ENCODE results near the gene CHRNA10. TPM values are rescaled to one million over a fixed set of nuclear protein-coding genes. Genes with fewer than 3 reads are reported as not detected.

Gene CHRNA10
- total and polyA plus RNA-seq, 10 of the 15 experiments (the other 5 are each of a cell fraction or from before 2014, with no cell fraction given): 0.14 to 1.5 (median 0.57) TPM

DNA sequence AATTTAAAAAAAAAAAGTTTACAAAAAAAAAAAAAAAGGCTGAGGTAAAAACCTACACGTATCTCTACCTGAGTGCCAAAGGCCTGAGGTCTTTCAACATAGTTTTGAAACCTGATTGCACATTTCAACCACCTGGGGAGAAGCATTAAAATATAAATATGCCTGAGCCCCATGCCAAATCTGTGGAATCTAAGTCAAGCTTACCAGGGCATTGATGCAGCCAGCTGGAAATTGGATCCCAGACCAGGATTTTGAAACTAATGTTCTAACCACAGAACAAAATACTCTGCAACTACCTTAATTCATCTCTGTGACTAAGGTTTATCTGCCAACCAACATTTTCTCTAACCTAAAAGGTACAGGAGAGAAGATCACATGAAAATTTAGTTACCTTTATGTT is 38.8 kb upstream of the CHRNA10 start:
- CTCF ChIA-PET: interaction anchor here (1.9 kb wide), 1 partner anchor 9 kb away, joined by 5 read pairs; no protein-coding TSS in a partner anchor
- 44% methylated on average over 1 of the region's 1 CpG for WGBS (ENCODE audit: insufficient coverage, insufficient replicate concordance, low lambda C conversion rate, missing lambda C conversion rate)
- RAD21 ChIA-PET (ENCODE audit: unreplicated experiment): no interaction called here

DNA sequence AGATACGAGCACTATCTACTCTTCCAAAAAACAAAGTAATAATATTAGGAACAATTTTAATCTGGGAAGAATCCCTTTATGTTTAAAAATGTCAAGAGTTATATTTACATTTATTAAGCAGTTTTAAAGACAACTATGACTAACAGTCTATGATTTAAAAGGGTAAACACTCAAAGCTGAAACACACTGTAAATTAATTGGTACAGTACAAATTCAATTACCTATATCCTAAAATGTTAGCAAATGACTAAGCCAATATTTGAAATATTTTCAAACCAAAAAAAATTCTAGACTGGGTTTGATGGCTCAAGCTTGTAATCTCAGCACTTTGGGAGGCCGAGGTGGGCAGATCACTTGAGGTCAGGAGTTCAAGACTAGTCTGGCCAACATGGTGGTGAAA is 36.0 kb upstream of the CHRNA10 start:
- no peaks in the 10 kb centered on the region for H3K4me1 ChIP-seq (ENCODE audit: control insufficient read depth, insufficient read depth, low read length)
- ATAC-seq (no peak), DNase-seq (ENCODE audit: low read depth, low spot score) (no peak), FAIRE-seq (no peak)
- no peak overlapping the region for H3K27ac ChIP-seq (ENCODE audit: control insufficient read depth, insufficient read depth)
- no peaks in the 10 kb centered on the region for H3K27me3 ChIP-seq (replicated peaks in 1 of 2; ENCODE audit: control insufficient read depth in 2 of 2, insufficient read depth in 2 of 2, low read length in 1 of 2)
- no peaks in the 10 kb centered on the region for H4K20me1 ChIP-seq (ENCODE audit: control insufficient read depth, insufficient read depth)
- intact Hi-C loops (cut with micrococcal nuclease; ENCODE audit: unreplicated experiment) (no loop called here), in situ Hi-C loops (cut with MboI) (no loop called here)
- ChIA-PET POLR2A (no interaction called here), RAD21 (ENCODE audit: unreplicated experiment) (no interaction called here), CTCF (no interaction called here), SMC1A (ENCODE audit: uncharacterized antibody, unreplicated experiment) (no interaction called here)
- no peaks in the 10 kb centered on the region for H3K9me3 ChIP-seq (replicated peaks; ENCODE audit: control insufficient read depth, insufficient read depth, low read length)
- H3K4me2 ChIP-seq (ENCODE audit: control insufficient read depth, insufficient read depth): no peak overlapping the region
- no peaks in the 10 kb centered on the region for H3K79me2 ChIP-seq (ENCODE audit: control insufficient read depth, insufficient read depth, low read length)
- TF ChIP-seq, protein P1, sequence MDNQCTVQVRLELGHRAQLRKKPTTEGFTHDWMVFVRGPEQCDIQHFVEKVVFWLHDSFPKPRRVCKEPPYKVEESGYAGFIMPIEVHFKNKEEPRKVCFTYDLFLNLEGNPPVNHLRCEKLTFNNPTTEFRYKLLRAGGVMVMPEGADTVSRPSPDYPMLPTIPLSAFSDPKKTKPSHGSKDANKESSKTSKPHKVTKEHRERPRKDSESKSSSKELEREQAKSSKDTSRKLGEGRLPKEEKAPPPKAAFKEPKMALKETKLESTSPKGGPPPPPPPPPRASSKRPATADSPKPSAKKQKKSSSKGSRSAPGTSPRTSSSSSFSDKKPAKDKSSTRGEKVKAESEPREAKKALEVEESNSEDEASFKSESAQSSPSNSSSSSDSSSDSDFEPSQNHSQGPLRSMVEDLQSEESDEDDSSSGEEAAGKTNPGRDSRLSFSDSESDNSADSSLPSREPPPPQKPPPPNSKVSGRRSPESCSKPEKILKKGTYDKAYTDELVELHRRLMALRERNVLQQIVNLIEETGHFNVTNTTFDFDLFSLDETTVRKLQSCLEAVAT (IDR thresholded peaks at IDR 0.05): no peak
- TF ChIP-seq NFYB (IDR thresholded peaks at IDR 0.05; ENCODE audit: insufficient read depth, low read depth, low read length) (no peak), TBL1XR1 (IDR thresholded peaks at IDR 0.05; ENCODE audit: low read depth, low read length) (no peak), ZNF622 (IDR thresholded peaks at IDR 0.05) (no peak), MTA2 (IDR thresholded peaks at IDR 0.05; ENCODE audit: low read depth) (no peak), MTA3 (IDR thresholded peaks at IDR 0.05; ENCODE audit: borderline replicate concordance, low read length) (no peak), SIX5 (IDR thresholded peaks at IDR 0.05; ENCODE audit: low read depth, low read length, severe bottlenecking) (no peak), NFIC (IDR thresholded peaks at IDR 0.05; ENCODE audit: low read depth, low read length) (no peak), RB1 (IDR thresholded peaks at IDR 0.05; ENCODE audit: borderline replicate concordance) (no peak)
- H2AFZ ChIP-seq (ENCODE audit: control insufficient read depth, low read depth, low read length): no peak overlapping the region
- H3K4me3 ChIP-seq: no peak overlapping the region
- 96% methylated on average over 2 of the region's 2 CpGs for WGBS (ENCODE audit: insufficient coverage, insufficient replicate concordance, low lambda C conversion rate, missing lambda C conversion rate)
- H3K9ac ChIP-seq (ENCODE audit: control insufficient read depth, insufficient read depth, low read length): no peak overlapping the region
- H3K36me3 ChIP-seq (ENCODE audit: control insufficient read depth in 2 of 2, insufficient read depth in 2 of 2, low read length in 1 of 2): peaks cover 5 to 34% of the 10 kb centered on the region in 2 experiments
- BruUV-seq (replicated peaks): no TSS peak

More for the DNA sequence above, 38.8 kb upstream of the CHRNA10 start:
- no peaks in the 10 kb centered on the region for H3K27me3 ChIP-seq (replicated peaks in 1 of 2; ENCODE audit: control insufficient read depth in 2 of 2, insufficient read depth in 2 of 2, low read length in 1 of 2)
- no peaks in the 10 kb centered on the region for H3K79me2 ChIP-seq (ENCODE audit: control insufficient read depth, insufficient read depth, low read length)
- H3K4me3 ChIP-seq: no peak overlapping the region
- H3K36me3 ChIP-seq (ENCODE audit: control insufficient read depth in 2 of 2, insufficient read depth in 2 of 2, low read length in 1 of 2): peaks cover 3 to 32% of the 10 kb centered on the region in 2 experiments; a peak in 3 of 4 replicates
- in situ Hi-C loops (cut with MboI) (no loop called here), intact Hi-C loops (cut with micrococcal nuclease; ENCODE audit: unreplicated experiment) (no loop called here)
- H4K20me1 ChIP-seq (ENCODE audit: control insufficient read depth, insufficient read depth): no peaks in the 10 kb centered on the region
- no peak overlapping the region for H2AFZ ChIP-seq (ENCODE audit: control insufficient read depth, low read depth, low read length)
- SMC1A ChIA-PET (ENCODE audit: uncharacterized antibody, unreplicated experiment): interaction anchor here (1.4 kb wide), 1 partner anchor 8 kb away, joined by 5 read pairs; no protein-coding TSS in a partner anchor
- ATAC-seq (no peak), DNase-seq (ENCODE audit: low read depth, low spot score) (no peak), FAIRE-seq (no peak)
- TF ChIP-seq, protein P2, sequence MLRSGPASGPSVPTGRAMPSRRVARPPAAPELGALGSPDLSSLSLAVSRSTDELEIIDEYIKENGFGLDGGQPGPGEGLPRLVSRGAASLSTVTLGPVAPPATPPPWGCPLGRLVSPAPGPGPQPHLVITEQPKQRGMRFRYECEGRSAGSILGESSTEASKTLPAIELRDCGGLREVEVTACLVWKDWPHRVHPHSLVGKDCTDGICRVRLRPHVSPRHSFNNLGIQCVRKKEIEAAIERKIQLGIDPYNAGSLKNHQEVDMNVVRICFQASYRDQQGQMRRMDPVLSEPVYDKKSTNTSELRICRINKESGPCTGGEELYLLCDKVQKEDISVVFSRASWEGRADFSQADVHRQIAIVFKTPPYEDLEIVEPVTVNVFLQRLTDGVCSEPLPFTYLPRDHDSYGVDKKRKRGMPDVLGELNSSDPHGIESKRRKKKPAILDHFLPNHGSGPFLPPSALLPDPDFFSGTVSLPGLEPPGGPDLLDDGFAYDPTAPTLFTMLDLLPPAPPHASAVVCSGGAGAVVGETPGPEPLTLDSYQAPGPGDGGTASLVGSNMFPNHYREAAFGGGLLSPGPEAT (IDR thresholded peaks at IDR 0.05; ENCODE audit: low read depth): no peak
- TF ChIP-seq POLR2A (IDR thresholded peaks at IDR 0.05; ENCODE audit: low read depth, low read length): no peak
- TF ChIP-seq BMI1 (IDR thresholded peaks at IDR 0.05; ENCODE audit: borderline replicate concordance): no peak
- TF ChIP-seq, protein P3, sequence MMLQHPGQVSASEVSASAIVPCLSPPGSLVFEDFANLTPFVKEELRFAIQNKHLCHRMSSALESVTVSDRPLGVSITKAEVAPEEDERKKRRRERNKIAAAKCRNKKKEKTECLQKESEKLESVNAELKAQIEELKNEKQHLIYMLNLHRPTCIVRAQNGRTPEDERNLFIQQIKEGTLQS (IDR thresholded peaks at IDR 0.05; ENCODE audit: borderline replicate concordance, extremely low read depth, low read depth, low read length): no peak
- TF ChIP-seq IKZF1 (conservative IDR thresholded peaks at IDR 0.05): no peak
- H3K4me2 ChIP-seq (ENCODE audit: control insufficient read depth, insufficient read depth): no peak overlapping the region
- POLR2A ChIA-PET: no interaction called here
- no peaks in the 10 kb centered on the region for H3K4me1 ChIP-seq (ENCODE audit: control insufficient read depth, insufficient read depth, low read length)
- BruUV-seq (replicated peaks): no TSS peak
- H3K9me3 ChIP-seq (replicated peaks; ENCODE audit: control insufficient read depth, insufficient read depth, low read length): no peaks in the 10 kb centered on the region
- no peak overlapping the region for H3K9ac ChIP-seq (ENCODE audit: control insufficient read depth, insufficient read depth, low read length)
- H3K27ac ChIP-seq (ENCODE audit: control insufficient read depth, insufficient read depth): no peak overlapping the region

Measured in GM12878 (cell line).